NK-92 treated with Interleukin-12 subunit alpha and Interleukin-12 subunit beta, amount 100 ng/mL, for 24 hours (cell line): ENCODE results near the gene CDH4.

ENCODE experiments used
- DNase-seq: peaks from one replicate; lab custom pipeline; 2025; lab: John Stamatoyannopoulos, UW

The CDH4 gene

DNA sequence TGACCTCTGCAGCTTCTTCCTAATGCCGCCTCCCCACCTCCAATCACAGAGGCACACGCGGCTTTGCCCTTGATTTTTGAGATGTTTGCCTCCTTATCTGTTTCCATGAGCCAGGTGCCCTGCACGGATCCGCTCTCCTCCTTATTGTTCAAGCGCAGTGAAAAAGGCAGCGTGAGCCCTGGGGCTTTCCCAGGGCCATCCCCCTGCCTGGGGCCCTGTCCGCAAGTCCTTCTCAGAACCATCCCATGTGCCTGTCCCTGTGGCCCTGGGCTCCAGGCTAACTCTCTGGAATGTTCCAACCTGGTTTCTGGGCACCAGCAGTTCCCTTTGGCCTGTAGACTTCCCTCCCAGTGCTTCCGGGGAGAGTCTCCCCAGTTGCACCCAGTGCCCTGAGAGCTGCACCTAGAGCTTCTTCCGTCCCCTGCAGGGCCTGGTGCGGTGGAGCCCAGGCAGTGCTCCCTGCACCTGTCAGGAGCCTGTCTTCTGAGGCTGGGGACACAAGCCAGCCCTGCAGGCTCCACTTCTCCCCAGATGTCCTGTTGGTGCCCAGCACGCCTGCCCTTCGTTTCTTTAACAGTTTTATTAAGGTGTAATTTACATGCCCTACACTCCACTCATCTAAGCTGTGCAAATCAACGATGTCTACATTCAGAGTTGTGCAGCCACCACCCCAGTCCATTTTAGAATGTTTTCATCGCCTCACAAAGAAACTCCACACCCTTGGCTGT lies 330.3 kb downstream of the CDH4 start:
- DNase-seq = no peak

- DNase-seq = no peak
These were observed 331.3 kb downstream of the CDH4 start for GRCh38 chr20:61583356-61583755.

GRCh38 chr20:61584851-61585250 lies 332.8 kb downstream of the CDH4 start:
- DNase-seq = no peak

- no peak for DNase-seq
These were observed 333.7 kb downstream of the CDH4 start for GRCh38 chr20:61585764-61586163.

DNA sequence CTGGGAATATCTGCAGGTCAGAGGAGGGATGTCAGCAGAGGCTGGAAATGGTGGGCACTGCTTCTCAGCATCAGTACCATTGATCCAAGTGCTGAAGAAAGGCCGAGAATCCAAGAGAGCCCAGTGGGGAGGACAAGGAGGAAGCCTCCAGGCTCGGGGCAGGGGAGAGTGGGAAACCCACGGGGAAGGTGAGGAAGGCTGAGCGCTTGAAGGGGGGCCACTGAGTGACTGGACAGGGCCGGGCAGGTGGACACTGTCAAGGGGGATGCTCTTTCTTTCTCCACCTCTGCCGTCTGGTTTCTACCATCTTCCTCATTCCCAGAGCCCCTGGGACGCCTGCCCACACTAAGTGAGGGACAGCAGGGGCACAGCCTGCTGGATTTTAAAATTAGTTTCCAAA lies 335.0 kb downstream of the CDH4 start:
- DNase-seq = no peak

GRCh38 chr20:61587681-61588289 lies 335.7 kb downstream of the CDH4 start:
- no peak for DNase-seq

DNA sequence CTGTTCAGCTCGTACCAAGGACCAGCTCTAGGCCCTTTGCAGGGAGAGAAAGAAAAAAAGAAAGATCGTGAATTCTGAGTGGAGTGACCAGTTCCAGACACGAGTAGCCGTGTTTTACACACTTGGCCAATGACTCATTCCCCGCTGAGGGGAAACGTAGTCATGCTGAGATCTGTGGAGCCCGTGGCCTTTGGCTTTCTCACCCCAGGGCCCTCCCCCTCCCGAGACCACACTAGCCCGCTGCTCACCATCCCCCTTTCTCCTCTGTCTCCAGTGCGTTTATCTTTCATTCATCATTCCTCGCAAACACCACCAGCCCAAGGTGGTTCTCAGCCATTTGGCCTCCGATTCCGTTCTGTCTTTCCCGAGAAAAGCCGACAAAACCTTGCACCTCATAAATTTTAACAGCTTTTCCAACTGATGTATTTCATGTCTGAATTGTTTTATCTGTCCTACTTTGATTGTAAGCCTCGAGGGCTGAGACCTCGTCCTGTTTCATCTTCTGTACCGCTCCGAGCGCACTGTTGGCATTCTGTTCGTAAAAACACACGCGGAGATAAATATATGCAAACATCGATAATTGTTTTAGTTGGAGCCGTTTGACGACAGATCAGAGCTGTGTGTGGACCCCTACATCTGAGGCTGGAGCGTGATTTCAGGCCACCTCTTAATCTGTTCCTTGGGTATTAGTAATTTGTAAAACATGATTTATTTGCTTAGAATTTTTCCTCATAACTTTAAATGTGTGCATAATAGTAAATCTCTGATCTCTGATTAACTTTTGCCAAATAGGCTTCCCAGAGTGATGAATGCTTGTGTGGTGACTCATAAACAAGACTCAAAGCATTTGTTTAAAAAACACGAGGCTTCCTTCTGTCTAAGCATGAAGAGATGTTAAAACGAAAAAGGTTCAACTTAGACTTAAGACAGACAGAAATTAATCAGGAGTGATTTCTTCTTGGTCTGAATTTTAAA lies 336.6 kb downstream of the CDH4 start:
- DNase-seq = peak; percentile 6

DNA sequence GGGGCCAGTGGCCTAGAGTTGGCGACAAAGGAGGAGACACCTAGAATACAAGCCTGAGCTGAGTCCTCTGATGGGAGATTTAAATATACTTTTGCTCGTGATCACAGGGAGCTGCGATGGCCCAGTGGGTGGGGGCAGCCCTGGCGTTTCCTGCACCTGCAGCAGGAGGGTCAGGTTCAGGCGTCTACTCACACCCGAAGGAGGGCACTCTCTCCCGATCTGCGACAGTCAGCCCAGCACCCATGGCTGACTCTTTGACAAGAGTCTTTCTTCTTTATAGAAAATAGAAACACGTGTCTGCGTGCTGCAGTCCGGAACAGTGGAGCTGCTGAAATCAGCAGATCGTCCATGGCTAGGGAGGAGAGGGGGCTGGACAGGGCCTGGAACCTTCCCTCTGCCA lies 338.2 kb downstream of the CDH4 start:
- no peak for DNase-seq

- DNase-seq = no peak
These were observed 341.5 kb downstream of the CDH4 start for GRCh38 chr20:61593516-61593915.

GRCh38 chr20:61594198-61594597 lies 342.1 kb downstream of the CDH4 start:
- DNase-seq = no peak

GRCh38 chr20:61595216-61595615 lies 343.2 kb downstream of the CDH4 start:
- DNase-seq = no peak

GRCh38 chr20:61596687-61597330 lies 344.7 kb downstream of the CDH4 start:
- DNase-seq = no peak

DNA sequence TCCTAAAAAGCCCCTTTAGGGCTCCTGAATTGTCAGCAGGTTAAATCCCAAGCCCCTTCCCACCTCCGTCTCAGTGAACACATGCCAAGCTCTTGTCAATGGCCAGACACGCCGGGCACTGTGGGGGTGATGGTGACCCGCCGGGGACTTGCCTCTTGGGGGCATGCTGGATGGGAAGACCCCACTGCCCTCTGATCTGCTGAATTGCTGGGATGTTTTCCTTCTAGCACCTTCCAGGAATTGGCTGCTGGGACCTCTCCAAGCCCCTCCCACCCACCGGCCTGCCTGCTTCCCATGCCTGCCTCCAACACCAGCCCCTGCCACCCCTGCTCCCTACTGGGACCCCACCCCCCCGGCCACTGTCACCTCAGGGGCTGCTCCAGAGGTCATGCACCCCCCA lies 345.9 kb downstream of the CDH4 start:
- DNase-seq = no peak

- no peak for DNase-seq
These were observed 346.5 kb downstream of the CDH4 start for GRCh38 chr20:61598586-61598985.

DNA sequence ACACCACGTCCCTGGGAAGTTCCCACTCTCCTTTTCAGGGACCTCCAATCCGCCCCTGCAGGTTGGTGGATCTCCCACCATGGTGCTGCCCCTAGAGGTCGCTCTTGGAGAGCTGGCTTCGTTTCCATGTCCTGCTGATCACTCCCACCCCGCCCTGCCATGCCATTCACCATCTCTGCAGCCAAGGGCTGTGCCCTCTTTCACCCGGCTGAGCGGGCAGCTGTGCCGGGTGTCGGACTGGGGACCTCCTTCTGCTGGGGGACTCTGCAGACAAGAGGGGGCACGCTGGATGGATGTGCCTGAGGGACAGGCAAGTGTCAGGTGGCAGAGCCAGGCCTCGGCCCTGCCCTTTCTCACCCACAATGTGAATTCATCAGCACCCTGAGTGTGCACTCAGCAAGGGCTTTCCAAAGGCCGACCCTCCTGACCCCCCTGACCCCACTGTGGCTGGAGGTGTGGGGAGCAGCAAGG lies 347.0 kb downstream of the CDH4 start:
- no peak for DNase-seq

- DNase-seq = no peak
These were observed 347.5 kb downstream of the CDH4 start for GRCh38 chr20:61599541-61599992.

DNA sequence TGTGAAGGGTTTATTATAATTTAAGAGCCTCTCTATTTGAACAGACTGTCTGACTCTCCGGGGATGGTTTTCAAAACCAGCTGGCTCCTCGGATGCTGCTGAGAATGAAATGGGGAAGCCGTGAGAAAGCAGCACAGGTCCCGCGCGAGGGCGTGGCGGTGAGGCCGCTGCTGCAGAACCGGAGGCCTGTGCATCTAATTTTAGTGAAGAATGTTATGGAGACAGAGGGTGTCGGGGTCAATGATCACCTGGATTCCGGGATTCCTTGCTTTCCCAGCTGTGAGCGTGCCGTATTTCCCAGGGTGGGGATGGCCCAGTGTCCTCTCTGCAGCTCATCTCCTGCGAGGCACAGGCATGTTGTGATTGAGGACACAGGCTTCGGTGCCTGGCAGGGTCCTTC lies 348.0 kb downstream of the CDH4 start:
- DNase-seq = no peak

- DNase-seq = no peak
These were observed 349.3 kb downstream of the CDH4 start for GRCh38 chr20:61601361-61601760.

DNA sequence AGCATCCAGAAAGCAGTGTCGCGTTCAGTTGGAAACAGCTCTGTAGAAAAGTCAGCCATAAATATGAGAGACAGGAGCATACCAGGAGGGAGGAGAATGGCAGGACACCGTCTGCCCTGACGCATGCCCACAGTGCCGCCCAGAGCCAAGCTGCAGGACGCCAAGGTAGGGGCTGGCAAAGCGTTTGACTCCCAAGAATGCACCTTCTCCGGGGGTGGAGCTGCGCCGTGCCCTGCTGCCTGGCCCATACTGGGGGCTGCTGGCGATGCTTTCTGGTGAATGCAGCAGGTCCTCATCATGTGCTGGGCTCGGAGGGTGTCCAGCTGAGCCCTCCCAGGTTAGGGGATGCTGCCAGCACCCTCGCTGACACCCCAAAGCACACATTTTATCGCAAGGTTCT lies 349.8 kb downstream of the CDH4 start:
- DNase-seq = no peak

DNA sequence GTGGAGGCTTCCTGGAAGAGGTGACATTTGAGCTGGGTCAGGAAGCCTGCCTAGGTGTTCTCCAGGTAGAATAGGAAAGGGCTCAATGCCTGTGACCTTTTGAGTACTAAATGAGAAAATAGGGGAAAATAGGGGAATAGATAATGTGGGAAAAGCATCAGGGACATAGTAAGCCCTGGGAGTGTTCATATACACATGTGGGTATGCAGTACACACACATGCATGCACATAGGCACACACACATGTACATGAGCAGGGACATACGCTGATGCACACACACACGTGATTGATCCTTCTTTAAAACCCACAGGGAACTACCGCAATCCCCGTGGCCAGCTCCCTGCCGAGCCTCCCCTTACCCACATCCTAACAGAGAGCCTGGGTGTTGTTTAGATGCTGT lies 351.7 kb downstream of the CDH4 start:
- no peak for DNase-seq

DNA sequence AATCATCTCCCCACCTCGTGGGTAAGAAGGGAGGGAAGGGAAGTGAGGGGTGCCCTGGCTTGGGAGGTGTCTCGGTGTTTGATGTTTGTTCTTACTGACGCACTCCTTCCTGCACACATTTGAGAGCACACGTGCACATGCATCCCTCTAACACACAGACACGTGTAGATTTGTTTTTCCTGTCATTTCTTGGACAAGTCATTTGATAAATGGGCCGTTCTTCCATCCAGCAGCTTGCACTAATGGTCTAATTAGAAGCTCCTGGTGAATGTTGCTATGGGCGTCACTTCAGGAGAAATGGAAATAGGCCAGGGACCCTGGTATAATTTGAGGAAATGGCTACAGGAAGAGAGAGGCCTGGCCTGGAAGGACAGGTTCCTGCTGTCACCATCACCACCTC lies 352.5 kb downstream of the CDH4 start:
- DNase-seq = no peak

DNA sequence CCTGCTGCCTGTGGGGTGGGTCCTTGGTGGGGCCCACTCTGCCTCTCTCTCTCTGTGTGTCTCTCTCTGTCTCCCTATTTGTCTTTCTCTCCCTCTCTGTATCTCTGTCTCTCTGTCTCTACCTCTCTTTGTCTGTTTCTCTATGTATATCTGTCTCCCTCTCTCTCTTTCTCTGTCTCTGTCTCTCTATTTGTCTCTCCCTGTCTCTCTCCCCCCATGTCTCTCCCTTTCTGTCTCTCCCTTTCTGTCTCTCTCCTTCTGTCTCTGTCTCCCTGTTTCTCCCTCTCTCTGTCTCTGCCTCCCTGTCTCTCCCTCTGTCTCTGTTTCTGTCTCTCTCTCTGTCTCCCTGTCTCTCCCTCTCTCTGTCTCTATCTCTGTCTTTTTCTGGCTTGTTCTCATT lies 353.2 kb downstream of the CDH4 start:
- DNase-seq = no peak
